HUES6 (cell line): ENCODE results near the gene SYPL2.

Experiments used
- H3K27ac ChIP-seq: 2 replicates; pipeline ENCODE4 v1.7.0; 2013; ENCODE audit warnings: low read depth, mild to moderate bottlenecking, low read length, inconsistent platforms
- H3K27me3 ChIP-seq: 2 replicates; pipeline ENCODE4 v1.6.1; 2013; ENCODE audit warnings: low read length; ENCODE audit not compliant: control insufficient read depth, insufficient read depth
- H3K36me3 ChIP-seq: 2 replicates; pipeline ENCODE4 v1.6.1; 2013; ENCODE audit warnings: low read length; ENCODE audit not compliant: control insufficient read depth, insufficient read depth
- H3K4me1 ChIP-seq: 2 replicates; pipeline ENCODE4 v1.6.1; 2013; ENCODE audit warnings: low read length; ENCODE audit not compliant: control insufficient read depth, insufficient read depth
- H3K4me3 ChIP-seq: 2 replicates; pipeline ENCODE4 v1.5.1; 2013; ENCODE audit warnings: low read depth, low read length
- H3K9ac ChIP-seq: one replicate; pipeline ENCODE4 v1.6.1; 2013; ENCODE audit warnings: mild to moderate bottlenecking, low read length
- H3K9me3 ChIP-seq: 2 replicates; pipeline ENCODE4 v1.6.1; 2013; ENCODE audit warnings: low read depth, low read length; ENCODE audit not compliant: control insufficient read depth, insufficient read depth

SYPL2 gene

DNA sequence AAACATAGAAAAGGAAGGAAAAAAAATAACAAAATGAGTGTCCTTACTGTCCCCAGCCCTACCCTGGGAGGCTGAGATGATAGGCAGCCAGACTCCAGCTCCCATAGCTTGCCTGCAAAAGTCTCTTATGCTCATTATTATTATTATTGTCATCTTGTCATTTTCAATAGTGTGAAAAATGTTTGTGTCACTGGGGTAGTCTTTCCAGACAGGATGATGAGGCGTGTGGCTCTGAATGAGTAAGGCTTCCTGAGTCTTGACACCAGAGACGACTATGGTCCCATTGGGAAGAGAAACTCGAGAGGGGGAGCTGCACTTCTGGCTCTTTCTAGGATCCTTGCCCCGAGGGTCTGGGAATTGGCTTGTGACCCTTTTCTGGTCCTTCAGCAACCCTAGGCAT lies 26.4 kb downstream of the SYPL2 start:
- Histone ChIP-seq H3K27me3 (no peaks in the 10 kb centered on the region), H3K27ac (no peak overlapping the region), H3K9me3 (no peaks in the 10 kb centered on the region), H3K4me3 (no peak overlapping the region), H3K36me3 (peaks cover 27% of the 10 kb centered on the region), H3K4me1 (peaks cover 10% of the 10 kb centered on the region), H3K9ac (no peak overlapping the region)

DNA sequence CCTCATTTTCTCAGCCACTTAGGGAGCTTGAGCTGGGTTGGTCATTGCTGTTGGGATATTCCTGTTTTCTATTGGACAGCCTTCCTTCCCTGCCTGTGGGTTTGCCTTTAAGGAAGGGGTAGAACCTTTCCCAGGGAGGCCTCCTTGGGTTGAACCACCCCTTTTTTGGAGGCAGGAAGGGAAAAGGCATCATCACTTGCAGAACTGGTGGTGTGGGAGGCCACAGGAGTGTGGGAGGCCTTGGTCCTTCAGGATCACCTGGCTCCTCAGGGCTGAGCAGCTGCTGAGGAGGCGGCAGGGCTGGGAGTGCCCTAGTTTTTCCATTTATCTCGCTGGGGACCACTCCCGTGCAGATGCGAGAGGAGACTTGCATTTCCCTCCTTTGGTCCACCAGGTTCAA lies 26.9 kb downstream of the SYPL2 start:
- H3K9me3 ChIP-seq, result no peaks in the 10 kb centered on the region
- H3K27me3 ChIP-seq, result no peaks in the 10 kb centered on the region
- H3K9ac ChIP-seq, result peak overlapping the region; percentile 52
- peak overlapping the region; percentile 100; the same call in 1 of the 2 replicates for H3K4me3 ChIP-seq
- peaks cover 14% of the 10 kb centered on the region for H3K4me1 ChIP-seq
- H3K27ac ChIP-seq, result no peak overlapping the region
- peaks cover 27% of the 10 kb centered on the region for H3K36me3 ChIP-seq

DNA sequence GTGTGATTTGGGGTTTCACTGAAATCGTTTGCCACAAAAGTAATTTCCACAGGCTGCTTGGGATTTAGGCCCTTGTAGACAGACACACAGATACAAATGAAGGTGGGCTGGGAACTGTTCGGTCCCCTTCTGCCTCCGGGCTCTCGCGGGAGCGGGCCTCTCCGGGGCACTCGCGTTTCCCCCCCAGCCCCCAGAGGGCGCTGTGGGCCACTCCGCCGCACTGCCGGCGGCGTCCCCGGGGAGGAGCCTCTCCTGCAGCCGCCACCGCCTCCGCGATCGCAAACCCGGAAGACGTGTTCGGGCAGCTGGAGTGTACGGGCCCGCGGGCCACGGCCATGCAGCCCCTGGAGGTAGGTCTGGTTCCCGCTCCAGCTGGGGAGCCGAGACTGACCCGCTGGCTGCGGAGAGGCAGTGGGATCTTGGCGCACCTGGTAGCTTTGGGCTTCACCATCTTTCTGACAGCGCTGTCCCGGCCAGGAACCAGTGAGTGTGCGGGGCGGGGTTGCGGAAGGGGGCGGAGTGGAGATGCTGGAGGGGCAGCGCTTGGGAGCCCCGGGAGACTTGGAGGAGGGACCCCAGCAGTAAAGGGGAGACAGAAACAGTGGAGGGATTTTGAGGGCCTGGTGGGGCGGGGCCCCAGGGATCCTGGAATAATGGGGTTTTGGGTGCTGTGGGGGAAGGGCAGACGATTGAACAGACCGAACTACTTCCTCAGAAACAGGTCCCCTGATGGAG lies 27.6 kb downstream of the SYPL2 start, which contains the start of gene CYB561D1:
TSS of gene CYB561D1 (plus strand) at position 290 of the 735 bp plus-strand sequence. CDS start at position 336, 46 bp downstream.
- H3K4me3 ChIP-seq, result peak within 1 kb of the TSS; percentile 100
- H3K4me1 ChIP-seq, result peaks cover 17% of the 10 kb centered on the region
- no peak within 1 kb of the TSS for H3K27ac ChIP-seq
- H3K9ac ChIP-seq, result peak within 1 kb of the TSS; percentile 68
- H3K36me3 ChIP-seq, result peaks cover 27% of the 10 kb centered on the region
- no peaks in the 10 kb centered on the region for H3K27me3 ChIP-seq
- H3K9me3 ChIP-seq, result no peaks in the 10 kb centered on the region

DNA sequence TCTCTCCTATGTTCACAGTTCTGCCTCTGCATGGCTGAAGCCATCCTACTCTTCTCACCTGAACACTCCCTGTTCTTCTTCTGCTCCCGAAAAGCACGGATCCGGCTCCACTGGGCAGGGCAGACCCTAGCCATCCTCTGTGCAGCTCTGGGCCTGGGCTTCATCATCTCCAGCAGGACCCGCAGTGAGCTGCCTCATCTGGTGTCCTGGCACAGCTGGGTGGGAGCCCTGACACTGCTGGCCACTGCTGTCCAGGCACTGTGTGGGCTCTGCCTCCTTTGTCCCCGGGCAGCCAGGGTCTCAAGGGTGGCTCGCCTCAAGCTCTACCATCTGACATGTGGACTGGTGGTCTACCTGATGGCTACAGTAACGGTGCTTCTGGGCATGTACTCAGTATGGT lies 29.4 kb downstream of the SYPL2 start:
- no peak overlapping the region for H3K4me3 ChIP-seq
- no peak overlapping the region for H3K27ac ChIP-seq
- H3K27me3 ChIP-seq, result no peaks in the 10 kb centered on the region
- H3K36me3 ChIP-seq, result peaks cover 24% of the 10 kb centered on the region
- no peaks in the 10 kb centered on the region for H3K9me3 ChIP-seq
- H3K9ac ChIP-seq, result peak overlapping the region; percentile 10
- H3K4me1 ChIP-seq, result peaks cover 22% of the 10 kb centered on the region

DNA sequence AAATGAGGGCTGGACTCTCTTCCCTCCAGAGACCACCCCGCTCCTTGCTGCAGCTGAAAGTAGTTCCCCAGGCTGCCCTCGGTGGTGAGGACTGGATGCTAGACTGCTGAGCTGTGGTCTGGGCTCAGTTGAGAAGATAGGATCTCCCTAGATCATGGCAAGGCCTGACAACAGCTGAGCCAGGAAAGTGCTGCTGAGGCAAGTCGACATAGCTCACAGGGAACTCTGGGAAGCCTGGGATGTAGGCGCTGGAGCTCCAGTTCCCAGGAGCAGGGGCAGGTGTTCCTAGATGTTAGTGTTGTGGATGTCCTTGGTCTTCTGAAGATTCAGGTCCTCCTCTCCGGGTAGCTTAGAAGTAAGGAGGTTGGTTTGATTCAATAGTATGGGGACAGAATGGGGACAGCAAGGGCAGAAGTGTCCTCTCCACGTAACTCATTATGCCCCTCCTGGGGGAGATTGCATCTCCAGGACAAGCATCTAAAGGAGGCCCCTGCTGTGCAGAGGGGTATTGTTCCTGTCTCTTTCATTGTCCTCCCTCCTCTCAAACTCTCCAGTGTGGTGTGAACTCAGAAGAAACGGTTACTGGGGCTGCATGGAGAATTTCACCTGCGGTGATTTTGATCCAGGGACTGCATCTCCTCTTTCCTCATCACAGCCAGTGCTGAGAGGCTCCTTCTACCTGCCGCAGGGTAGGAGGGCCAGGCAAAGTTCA lies 31.3 kb downstream of the SYPL2 start:
- no peak overlapping the region for H3K9ac ChIP-seq
- no peaks in the 10 kb centered on the region for H3K9me3 ChIP-seq
- no peaks in the 10 kb centered on the region for H3K27me3 ChIP-seq
- H3K27ac ChIP-seq, result no peak overlapping the region
- no peak overlapping the region for H3K4me3 ChIP-seq
- peaks cover 22% of the 10 kb centered on the region for H3K4me1 ChIP-seq
- peaks cover 16% of the 10 kb centered on the region for H3K36me3 ChIP-seq

DNA sequence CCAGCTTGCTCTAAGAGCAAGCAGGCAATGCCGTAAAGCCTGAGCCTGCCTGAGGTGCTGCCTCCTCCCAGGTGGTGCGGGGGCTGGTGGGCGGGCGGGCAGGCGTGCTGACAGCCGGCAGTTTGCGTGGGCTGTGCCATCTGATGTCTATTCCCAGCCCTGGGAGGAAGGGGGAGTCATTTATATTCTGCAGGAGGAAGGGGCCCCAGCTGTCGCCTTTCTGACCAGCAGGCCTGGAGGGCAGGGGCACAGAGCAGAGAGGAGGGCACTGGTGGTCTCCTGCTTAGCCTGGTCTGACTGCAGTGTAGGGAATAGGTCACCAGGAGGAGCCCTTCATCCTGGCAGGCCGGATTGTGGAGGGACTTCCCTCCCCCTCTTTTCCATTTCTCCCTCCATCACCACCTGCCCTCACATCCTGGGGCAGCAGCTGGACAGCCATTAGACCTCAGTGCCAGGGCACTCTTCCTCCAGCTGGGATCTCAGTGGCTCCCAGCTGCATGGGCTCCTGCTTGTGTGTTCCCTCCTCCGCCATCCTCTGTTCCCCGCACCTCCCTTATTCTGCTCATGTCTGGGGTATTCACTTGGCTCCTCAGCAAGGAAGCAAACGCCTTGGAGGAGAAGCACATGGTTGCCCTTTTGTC lies 31.9 kb downstream of the SYPL2 start:
- no peak overlapping the region for H3K9ac ChIP-seq
- peaks cover 22% of the 10 kb centered on the region for H3K4me1 ChIP-seq
- H3K4me3 ChIP-seq, result no peak overlapping the region

DNA sequence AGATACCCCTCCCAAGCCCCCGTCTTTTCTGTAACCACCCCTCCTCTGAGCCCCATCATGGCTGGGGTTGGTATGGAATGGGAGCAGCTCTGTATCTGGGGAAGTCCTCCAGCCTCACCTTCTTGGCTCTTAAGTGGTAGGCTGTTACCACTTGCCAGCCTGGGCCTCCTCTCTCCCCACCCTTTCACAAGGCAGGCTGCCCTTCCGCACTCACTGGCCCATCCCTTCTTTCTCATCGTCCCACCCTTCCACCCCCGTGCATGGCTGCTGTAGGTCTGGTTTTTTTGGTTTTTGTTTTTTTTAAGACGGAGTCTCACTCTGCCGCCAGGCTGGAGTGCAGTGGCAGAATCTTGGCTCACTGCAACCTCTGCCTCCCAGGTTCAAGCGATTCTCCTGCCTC lies 32.7 kb downstream of the SYPL2 start:
- Histone ChIP-seq H3K27me3 (no peaks in the 10 kb centered on the region), H3K36me3 (peaks cover 16% of the 10 kb centered on the region), H3K27ac (no peak overlapping the region), H3K4me1 (peaks cover 17% of the 10 kb centered on the region), H3K4me3 (no peak overlapping the region), H3K9ac (no peak overlapping the region), H3K9me3 (no peaks in the 10 kb centered on the region)

More for the DNA sequence above, 31.9 kb downstream of the SYPL2 start:
- H3K27me3 ChIP-seq, result no peaks in the 10 kb centered on the region
- peaks cover 16% of the 10 kb centered on the region for H3K36me3 ChIP-seq
- H3K9me3 ChIP-seq, result no peaks in the 10 kb centered on the region
- H3K27ac ChIP-seq, result no peak overlapping the region

DNA sequence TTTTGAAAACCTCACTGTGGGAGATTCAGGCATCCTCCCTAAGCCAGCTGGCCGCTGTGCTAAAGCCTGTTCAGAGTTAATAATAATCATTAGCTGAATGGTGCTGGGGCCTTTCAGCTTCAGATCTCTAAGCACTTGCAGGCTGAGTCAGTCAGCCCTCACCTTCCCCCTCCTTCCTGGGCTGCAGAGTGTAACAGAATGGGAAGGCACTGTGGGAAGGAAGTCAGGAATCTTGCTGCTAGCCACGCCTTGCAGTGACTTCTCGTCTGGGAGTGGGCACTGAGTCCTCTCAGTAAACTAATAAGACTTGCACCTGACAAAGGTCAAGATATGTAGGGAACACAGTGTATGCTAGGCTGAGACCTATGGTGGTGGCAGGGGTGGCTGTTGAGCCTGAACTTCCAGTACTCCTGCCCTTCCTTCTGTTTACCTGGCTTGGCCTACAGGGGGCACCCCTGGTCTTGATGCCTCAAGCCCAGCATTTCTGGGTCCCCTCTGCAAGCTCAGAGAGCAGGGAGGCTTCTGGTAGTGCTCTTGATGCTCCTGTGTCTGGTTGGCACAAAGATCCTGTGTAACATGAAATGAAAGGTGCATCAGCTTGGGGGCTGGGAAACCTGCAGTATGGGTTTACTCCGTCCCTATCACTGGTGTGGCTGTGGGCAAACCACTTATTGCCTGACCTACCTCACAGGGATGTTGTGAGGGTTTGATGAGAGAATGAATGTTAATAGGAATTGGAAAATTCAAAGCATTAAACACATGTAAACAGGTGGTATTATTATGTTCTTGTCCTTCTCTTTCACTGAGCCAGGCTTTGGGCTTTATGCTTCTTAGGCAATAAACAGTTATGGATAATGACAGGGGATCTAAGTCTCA lies 33.6 kb downstream of the SYPL2 start:
- H3K36me3 ChIP-seq, result peaks cover 16% of the 10 kb centered on the region

DNA sequence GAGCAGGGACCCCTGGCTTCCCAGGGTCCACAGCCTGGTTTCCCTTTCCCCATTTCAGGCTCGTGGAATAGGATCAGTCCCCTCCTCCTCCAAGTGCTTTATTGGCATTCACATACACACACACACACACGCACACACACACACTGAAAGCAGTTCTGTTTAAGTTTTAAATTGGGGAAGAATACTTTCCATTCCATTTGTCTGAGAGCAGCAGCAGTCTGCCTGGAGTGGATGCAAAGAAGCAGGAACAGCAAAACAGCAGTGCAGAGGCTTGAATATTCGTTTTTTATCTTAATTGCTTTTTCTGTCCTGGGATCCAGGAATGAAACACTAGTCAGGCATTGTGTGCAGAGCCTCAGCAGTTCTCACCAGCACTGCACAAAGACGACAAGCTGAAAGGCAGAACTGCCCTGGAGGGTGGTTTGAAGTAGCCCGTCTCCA lies 34.6 kb downstream of the SYPL2 start:
- peaks cover 12% of the 10 kb centered on the region for H3K36me3 ChIP-seq
- no peaks in the 10 kb centered on the region for H3K9me3 ChIP-seq
- peaks cover 2% of the 10 kb centered on the region; the same call in 1 of the 2 replicates for H3K27me3 ChIP-seq
- H3K27ac ChIP-seq, result no peak overlapping the region
- no peak overlapping the region for H3K9ac ChIP-seq
- peaks cover 17% of the 10 kb centered on the region for H3K4me1 ChIP-seq
- H3K4me3 ChIP-seq, result no peak overlapping the region

More for the DNA sequence above, 33.6 kb downstream of the SYPL2 start:
- Histone ChIP-seq H3K4me3 (no peak overlapping the region), H3K4me1 (peaks cover 17% of the 10 kb centered on the region), H3K9me3 (no peaks in the 10 kb centered on the region), H3K27me3 (no peaks in the 10 kb centered on the region), H3K9ac (no peak overlapping the region), H3K27ac (no peak overlapping the region)

DNA sequence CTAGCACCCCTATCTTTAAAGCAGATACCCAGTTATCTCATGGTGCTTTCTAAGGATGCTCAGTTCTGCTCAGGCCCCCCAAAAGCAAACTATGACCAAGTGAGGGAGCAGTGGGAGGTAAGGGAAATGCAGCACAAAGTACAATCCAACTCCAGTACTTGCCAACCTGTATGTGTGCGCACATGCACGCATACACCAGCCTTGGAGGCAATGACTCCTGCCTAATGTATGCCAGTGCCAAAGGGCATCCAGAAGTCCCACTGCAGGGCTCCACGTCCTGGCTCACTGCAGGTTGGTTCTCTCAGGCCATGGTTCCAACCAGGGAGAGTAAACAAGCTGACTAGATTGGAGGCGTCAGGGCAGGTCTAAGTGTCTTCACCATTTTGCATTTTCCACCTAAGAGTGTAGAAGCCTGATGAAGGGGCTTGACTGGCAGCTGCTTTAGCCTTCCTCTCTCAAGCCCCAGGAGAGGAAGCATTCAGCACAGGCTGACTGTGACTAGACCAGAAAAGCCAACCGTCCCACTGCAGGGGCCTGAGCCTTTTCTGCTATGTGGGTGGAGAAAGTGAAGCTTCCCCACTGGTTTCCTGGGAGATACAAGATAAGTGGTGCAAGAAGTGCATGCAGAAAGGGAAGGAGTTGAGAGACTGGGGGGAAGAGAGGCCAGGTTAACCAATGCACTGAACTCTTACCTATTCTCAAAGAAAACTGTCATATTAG lies 35.5 kb downstream of the SYPL2 start:
- Histone ChIP-seq H3K4me3 (no peak overlapping the region), H3K9me3 (no peaks in the 10 kb centered on the region), H3K4me1 (peaks cover 17% of the 10 kb centered on the region), H3K27ac (no peak overlapping the region), H3K36me3 (peaks cover 4% of the 10 kb centered on the region; the same call in 1 of the 2 replicates), H3K27me3 (peaks cover 11% of the 10 kb centered on the region; the same call in 1 of the 2 replicates), H3K9ac (no peak overlapping the region)
